ENCODE data around the gene SCAP.

SCAP gene

DNA sequence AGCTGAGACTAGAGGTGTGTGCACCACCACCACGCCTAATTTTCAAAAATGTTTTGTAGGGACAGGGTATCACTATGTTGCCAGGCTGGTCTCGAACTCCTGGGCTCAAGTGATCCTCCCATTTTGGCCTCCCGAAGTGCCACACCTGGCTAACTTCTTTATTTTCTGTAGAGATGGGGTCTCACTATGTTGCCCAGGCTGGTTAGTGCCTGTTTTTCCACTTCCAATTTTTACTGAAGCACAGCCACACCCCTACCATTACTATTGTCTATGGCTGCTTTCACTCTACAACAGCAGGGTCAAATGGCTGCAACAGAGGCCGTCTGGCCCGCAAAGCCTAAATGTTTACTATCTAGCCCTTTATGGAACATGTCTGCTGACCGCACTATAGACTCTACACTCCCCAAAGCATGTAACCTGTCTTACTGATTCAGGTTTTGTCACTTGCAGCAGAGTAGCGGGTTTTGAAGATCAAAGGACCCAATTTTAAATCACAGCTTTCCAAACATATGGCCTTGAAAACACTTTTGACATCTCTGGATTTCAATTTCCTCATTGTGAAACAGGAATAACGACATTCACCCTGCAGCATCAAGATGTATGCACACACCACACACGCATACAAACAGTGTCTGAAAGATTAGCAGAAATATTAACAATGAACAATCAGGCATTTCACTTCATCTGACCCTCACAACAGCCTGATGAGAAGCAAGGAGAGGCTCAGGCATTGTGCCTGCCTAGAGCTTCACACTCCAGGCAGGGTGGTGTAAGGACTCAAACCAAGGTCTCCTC lies 46.1 kb downstream of the SCAP start:
- DNase-seq = no peak

DNA sequence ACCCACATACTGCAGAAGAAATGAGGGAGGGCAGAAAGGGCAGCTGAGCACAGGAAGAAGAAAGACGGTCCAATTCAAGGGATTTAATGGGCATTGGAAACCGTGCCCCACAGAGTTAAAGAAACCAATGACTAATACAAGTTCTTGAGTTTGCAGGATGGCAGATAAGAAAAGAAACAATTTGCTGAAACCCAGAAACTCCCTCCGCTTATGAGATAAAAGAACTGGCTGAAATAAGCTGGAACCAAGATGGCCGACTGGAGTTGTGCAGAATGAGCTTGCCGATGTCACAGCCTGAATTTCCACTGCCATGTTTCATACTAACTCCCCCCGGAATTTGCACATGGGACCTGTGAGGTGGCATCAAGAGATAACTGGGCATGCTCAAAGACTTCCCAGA lies 47.1 kb downstream of the SCAP start:
- no peak for DNase-seq

DNA sequence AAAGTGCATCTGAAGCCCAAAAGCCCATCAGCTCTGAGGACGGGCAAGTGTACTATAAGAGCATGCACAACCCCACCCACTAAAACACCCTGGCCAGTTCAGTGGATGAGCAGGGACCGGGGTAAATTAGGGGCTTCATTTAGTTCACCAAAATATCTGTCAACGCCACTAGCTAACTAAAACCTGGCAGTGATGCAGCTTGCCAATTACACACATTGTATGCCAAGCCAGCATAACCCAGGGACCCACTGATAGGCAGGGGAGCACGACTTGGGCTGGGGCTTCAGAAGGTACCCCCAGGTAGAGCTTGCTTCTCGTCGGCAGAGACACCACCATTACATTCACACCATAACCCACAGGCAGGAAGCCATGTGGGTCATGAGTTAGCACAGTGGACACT lies 47.9 kb downstream of the SCAP start:
- DNase-seq = no peak

DNA sequence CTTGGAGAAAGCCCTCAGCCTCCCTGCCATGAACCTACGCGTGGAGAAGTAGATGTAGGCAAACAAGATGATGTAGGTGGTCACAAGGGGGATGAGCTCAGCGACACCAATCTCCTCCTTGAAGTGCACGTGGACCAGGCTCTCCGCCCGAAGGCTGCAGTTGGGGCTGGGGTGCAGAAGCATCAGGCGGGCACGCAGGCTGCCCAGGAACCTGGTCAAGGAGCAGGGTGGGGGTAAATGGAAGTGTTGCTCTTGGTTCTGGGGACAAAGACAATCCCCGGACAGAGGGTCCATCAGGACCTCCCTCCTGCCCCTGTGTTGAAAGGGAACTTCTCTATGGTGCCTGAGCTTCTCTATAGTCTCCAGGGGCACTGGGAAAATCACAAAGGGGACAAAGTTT lies 49.8 kb downstream of the SCAP start:
- no peak for DNase-seq

GRCh38 chr3:47425383-47425778 lies 50.4 kb downstream of the SCAP start:
- DNase-seq = no peak

GRCh38 chr3:47424434-47425382 lies 51.0 kb downstream of the SCAP start:
- no peak for DNase-seq

DNA sequence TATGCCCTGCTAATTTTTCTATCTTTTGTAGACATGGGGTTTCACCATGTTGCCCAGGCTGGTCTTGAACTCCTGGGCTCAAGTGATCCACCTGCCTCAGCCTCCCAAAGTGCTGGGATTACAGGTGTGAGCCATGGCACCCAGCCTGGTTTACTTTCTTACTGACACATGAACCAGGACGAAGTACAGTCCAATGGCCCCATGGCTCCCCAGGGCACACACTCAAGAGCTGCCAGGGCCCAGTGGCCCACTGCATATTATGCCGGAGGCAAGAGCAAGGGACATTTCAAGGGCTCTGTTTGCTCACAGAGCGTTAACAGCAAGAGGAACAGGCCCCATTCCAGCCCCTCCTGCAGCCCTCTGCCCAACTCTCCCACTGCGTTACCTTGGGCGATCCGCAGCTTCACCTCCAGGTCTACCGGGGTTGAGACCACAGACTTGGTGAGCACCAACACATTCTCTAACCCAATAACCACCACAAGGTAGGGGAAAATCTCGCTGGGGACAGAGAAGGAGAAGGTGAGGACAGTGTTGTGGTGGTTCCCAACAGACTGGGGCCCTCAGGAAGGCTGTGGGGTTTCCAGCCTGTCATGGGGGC lies 52.1 kb downstream of the SCAP start:
- no peak for DNase-seq

GRCh38 chr3:47422743-47423142 lies 53.0 kb downstream of the SCAP start:
- DNase-seq = no peak

- peak; percentile 42 for DNase-seq
Measured at GRCh38 chr3:47421741-47422649, 53.7 kb downstream of the SCAP start.

GRCh38 chr3:47420511-47421484 lies 54.9 kb downstream of the SCAP start:
- DNase-seq = no peak

GRCh38 chr3:47420044-47420430 lies 55.7 kb downstream of the SCAP start:
- no peak for DNase-seq

DNA sequence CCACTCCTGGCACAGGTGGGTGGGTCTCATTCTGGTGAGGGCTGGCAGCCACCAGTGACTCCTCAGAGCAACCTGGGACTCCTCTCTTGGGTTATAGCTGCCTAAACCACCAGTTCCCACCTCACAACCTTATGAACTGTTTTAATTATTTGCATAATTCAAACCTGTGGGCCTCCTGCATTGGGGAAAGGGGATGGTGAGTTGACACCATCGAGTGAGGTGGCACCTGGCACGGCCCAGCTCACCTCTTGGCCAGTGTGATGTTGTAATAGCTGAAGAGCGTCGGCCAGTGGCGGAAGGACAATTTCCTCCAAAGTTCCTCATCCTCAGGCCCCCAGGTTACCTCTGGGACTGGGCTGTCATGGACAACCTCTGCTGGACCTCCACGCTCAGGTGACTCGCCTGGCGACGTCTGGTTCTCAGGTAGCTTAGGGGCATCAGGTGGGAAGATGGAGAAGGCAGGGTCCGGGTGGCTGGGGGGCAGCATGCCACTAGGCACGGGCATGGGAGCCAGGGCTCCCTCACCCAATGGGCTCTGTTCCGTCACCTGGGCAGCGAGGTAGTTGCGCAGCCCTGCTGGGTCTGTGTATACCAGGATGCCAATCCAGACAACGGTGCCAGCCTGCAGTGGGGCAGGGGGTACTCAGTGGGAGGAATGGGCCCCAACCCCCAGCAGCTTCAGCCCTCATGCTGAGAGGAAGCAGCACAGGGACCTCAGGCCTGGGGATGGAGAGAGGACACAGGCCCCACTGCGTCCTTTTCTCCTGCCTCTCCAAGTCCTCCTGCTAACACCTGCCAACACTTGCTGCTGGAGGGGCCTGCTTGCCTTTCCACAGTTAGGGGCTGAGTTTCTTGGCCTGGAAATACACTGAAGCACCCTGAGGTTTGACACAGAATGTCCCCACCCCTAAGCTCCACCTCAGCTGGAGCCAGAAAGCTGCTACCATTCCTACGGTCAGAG lies 56.4 kb downstream of the SCAP start:
- no peak for DNase-seq

- no peak for DNase-seq
Measured at GRCh38 chr3:47418167-47419082, 57.3 kb downstream of the SCAP start.

- DNase-seq = no peak
Measured at GRCh38 chr3:47416041-47416440, 59.7 kb downstream of the SCAP start.

DNA sequence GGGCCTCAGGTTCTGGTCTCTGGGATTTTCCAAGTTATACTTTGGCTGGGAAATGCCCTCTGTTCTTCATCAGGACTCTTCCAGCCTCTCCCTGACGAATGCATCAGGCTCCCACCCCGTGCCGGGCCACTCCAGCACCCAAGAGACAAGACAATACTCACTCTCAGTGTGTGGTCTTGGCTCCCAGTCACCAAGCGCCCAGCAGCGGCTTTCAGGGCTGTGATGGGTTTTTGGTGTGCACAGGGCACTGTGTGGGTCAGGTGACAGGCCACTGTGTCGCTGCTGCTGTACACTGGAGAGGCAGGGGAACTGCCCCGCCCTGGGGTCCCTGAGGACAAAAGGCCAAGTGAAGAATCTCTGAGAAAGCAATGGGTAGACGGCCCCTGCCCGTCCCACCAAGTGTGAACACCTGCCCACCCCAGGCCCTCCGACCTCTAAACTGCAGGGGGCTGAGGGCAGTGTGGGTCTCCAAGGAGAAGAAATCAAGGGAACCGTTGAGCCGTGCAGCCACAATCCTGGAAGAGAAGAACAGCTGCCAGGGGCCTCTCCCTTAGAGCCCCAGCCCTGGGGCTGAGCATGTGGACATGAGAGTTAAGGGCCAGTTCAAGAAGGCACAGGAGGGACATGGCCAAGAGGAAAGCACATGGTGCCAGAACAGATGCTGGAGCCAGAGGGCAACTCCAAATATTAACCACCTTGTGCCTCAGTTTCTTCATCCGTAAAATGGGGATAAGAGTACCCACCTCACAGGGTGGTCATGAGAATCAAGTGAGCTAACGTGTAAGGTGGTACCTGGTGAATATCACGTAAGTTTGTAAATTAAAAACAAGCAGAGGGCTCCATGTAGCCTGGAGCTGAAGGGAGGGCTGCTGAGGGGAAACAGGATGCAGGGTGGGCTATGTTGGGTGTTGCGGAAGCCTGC lies 60.8 kb downstream of the SCAP start:
- no peak for DNase-seq

- DNase-seq = no peak
Measured at GRCh38 chr3:47414161-47414564, 61.6 kb downstream of the SCAP start.

DNA sequence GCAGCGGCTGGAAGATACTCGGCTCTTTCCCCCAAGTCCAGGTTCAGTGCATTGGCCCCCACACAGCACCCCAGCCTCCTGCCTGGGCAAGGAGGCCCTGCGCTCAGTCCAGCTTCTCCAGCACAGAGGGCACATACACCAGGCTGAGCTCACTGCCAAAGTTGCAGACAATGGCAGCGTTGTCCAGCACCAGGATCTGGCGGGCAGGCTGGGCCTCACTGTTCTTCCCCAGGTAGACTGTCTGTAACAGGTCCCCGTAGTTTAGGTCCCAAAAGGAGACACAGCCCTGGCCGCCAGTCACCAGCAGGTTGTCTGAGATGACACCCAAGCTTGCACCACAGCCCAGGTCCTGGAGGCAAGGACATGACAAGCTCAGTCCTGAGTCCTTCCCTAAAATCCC lies 62.0 kb downstream of the SCAP start:
- DNase-seq = no peak

Measured in DMS79 (cell line).